Endothelial cell of umbilical vein (primary cell): ENCODE measurements around the gene EXD3. TPM values are rescaled to one million over a fixed set of nuclear protein-coding genes. Genes with fewer than 3 reads are reported as not detected.

Source experiments
- BruUV-seq: library from RNA; stranded (reverse); fragments of 400-500 nt; replicated peaks from 2 replicates; lab custom pipeline; 2021; lab: Mats Ljungman, UMichigan
- CTCF ChIA-PET: fragments of 300-600, 350-600 bp; sonication (Branson Sonifier 250); formaldehyde crosslinking; loops from one replicate; lab custom pipeline; 2021; ENCODE audit warnings: antibody characterized with exemption, inconsistent platforms; lab: Charles Lee
- POLR2A ChIA-PET: fragments of 300-600, 350-600 bp; sonication (Branson Sonifier 250); formaldehyde crosslinking; loops from one replicate; lab custom pipeline; 2021; ENCODE audit warnings: antibody characterized with exemption, inconsistent platforms; lab: Charles Lee
- DNase-seq: peaks from one replicate; pipeline ENCODE4 v3.0.0-alpha.2; 2011; ENCODE audit warnings: low read depth, low spot score
- FAIRE-seq: peaks from 2 replicates; lab custom pipeline; 2011; peaks lifted over from hg19 to GRCh38; lab: Jason Lieb, UNC
- H2AFZ ChIP-seq: 2 replicates; pipeline ENCODE4 v1.6.0; 2012; ENCODE audit warnings: low read depth, low read length, control low read depth, inconsistent platforms
- H3K27ac ChIP-seq: 2 replicates; pipeline ENCODE4 v1.5.1; 2011; ENCODE audit warnings: low read depth, mild to moderate bottlenecking, control low read depth, low read length, moderate library complexity; ENCODE audit not compliant: insufficient read depth
- H3K27me3 ChIP-seq, 2 experiments: 2 replicates each; pipeline versions ENCODE4 v1.6.0 to v1.6.1; 2011; ENCODE audit warnings: low read length in 2 of 2, mixed read lengths in 1 of 2; ENCODE audit not compliant: control insufficient read depth in 2 of 2, insufficient read depth in 2 of 2
- H3K36me3 ChIP-seq, 2 experiments: 2 replicates in 1 of 2; 3 replicates in 1 of 2; pipeline ENCODE4 v1.5.1; 2011; ENCODE audit warnings: low read length in 2 of 2, mild to moderate bottlenecking in 1 of 2, moderate library complexity in 1 of 2; ENCODE audit not compliant: control insufficient read depth in 2 of 2, insufficient read depth in 2 of 2; ENCODE audit errors: extremely low read depth in 1 of 2
- H3K4me1 ChIP-seq: 3 replicates; pipeline ENCODE4 v1.5.1; 2011; ENCODE audit warnings: mild to moderate bottlenecking, low read length; ENCODE audit not compliant: control insufficient read depth, insufficient read depth; ENCODE audit errors: extremely low read depth
- H3K4me2 ChIP-seq: 2 replicates; pipeline ENCODE4 v1.6.1; 2011; ENCODE audit warnings: low read length, control low read depth, mixed read lengths; ENCODE audit not compliant: insufficient read depth
- H3K4me3 ChIP-seq, 3 experiments: fragments of 200-600 bp in 1 of 3; sonication (generic), shearing (Covaris generic) in 1 of 3; replicated peaks in 1 of 3; 2 replicates each; pipeline ENCODE4 v1.5.1; 2011 to 2016; ENCODE audit warnings: control low read depth in 3 of 3, low read length in 3 of 3, mild to moderate bottlenecking in 2 of 3, inconsistent platforms in 1 of 3, low read depth in 1 of 3, moderate library complexity in 1 of 3; ENCODE audit not compliant: insufficient read depth in 1 of 3
- H3K79me2 ChIP-seq: 2 replicates; pipeline ENCODE4 v1.6.0; 2012; ENCODE audit warnings: low read length, inconsistent platforms; ENCODE audit not compliant: control insufficient read depth, insufficient read depth
- H3K9ac ChIP-seq: replicated peaks from 2 replicates; pipeline ENCODE3; 2011; ENCODE audit warnings: low read length, control low read depth; ENCODE audit not compliant: insufficient read depth; ENCODE audit errors: extremely low read depth
- H3K9me1 ChIP-seq: replicated peaks from 3 replicates; pipeline ENCODE4 v1.6.0; 2011; ENCODE audit warnings: mild to moderate bottlenecking, low read length; ENCODE audit not compliant: control insufficient read depth, insufficient read depth; ENCODE audit errors: extremely low read depth
- H3K9me3 ChIP-seq: replicated peaks from 2 replicates; pipeline ENCODE4 v1.5.1; 2012; ENCODE audit warnings: low read length, inconsistent platforms; ENCODE audit not compliant: control insufficient read depth, insufficient read depth
- H4K20me1 ChIP-seq: replicated peaks from 2 replicates; pipeline ENCODE3; 2011; ENCODE audit warnings: mild to moderate bottlenecking, low read length; ENCODE audit not compliant: control insufficient read depth, insufficient read depth; ENCODE audit errors: extremely low read depth
- EZH2 ChIP-seq: IDR thresholded peaks from 2 replicates; pipeline ENCODE4 v1.6.1; 2012; ENCODE audit warnings: borderline replicate concordance, low read depth, mild to moderate bottlenecking, moderate library complexity, low read length, inconsistent platforms; ENCODE audit not compliant: severe bottlenecking
- FOS ChIP-seq: IDR thresholded peaks from 2 replicates; pipeline ENCODE4 v1.6.1; 2011; ENCODE audit warnings: mild to moderate bottlenecking, low read length, moderate library complexity, borderline replicate concordance; ENCODE audit not compliant: insufficient read depth
- GATA2 ChIP-seq: IDR thresholded peaks from 2 replicates; pipeline ENCODE4 v1.7.0; 2011; ENCODE audit warnings: low read depth, mild to moderate bottlenecking, moderate library complexity, mixed read lengths, low read length; ENCODE audit not compliant: insufficient read length, insufficient read depth
- JUN ChIP-seq: IDR thresholded peaks from 2 replicates; pipeline ENCODE4 v1.6.1; 2011; ENCODE audit warnings: borderline replicate concordance, low read depth; ENCODE audit not compliant: insufficient read length, insufficient read depth
- MYC ChIP-seq: IDR thresholded peaks from one replicate; pipeline ENCODE4 v1.6.1; 2011; ENCODE audit warnings: mild to moderate bottlenecking, low read depth, low read length
- POLR2A ChIP-seq: IDR thresholded peaks from 2 replicates; pipeline ENCODE4 v1.6.1; 2012; ENCODE audit warnings: low read depth, mild to moderate bottlenecking, control low read depth, low read length
- POLR2AphosphoS5 ChIP-seq: IDR thresholded peaks from 2 replicates; pipeline ENCODE4 v1.6.1; 2012; ENCODE audit warnings: low read depth, mild to moderate bottlenecking, control low read depth, low read length, moderate library complexity; ENCODE audit not compliant: insufficient read depth
- dilution Hi-C: fragments of 300-500 bp; cut with MboI; formaldehyde crosslinking; loops from one replicate; pipeline ENCODE4 v1.15.0; 2019; ENCODE audit warnings: low sequenced_read_pairs; ENCODE audit not compliant: extremely low pct_ligation_motif_present
- intact Hi-C: fragments of 100-400 bp; cut with micrococcal nuclease; formaldehyde crosslinking; loops from one replicate; pipeline ENCODE4 v1.10.0; 2022
- polyA plus RNA-seq, 4 experiments: library from polyadenylated mRNA; depleted of rRNA in 3 of 4; stranded (reverse) in 3 of 4; unstranded in 1 of 4; fragments of >200 nt; gene quantifications; 2 replicates each; pipeline versions ENCODE4 v1.2.1 to v1.2.3, GENCODE V29; 2011 to 2012; ENCODE audit warnings: missing spikeins in 1 of 4
- total RNA-seq: library from RNA; stranded (reverse); gene quantifications from 2 replicates; pipeline ENCODE4 v1.2.3, GENCODE V29; 2021
- TF ChIP-seq, protein P1 (sequence below): IDR thresholded peaks from 2 replicates; pipeline ENCODE4 v1.6.1; 2011; ENCODE audit not compliant: insufficient read depth, insufficient read length
- TF ChIP-seq, protein P2 (sequence below), 2 donors: IDR thresholded peaks; 1 replicate in 1 of 2; 2 replicates in 1 of 2; pipeline ENCODE4 v1.5.1; 2011; ENCODE audit warnings: low read length in 2 of 2, mild to moderate bottlenecking in 2 of 2, moderate library complexity in 2 of 2, control low read depth in 1 of 2, inconsistent platforms in 1 of 2, low read depth in 1 of 2; ENCODE audit not compliant: insufficient read depth in 1 of 2; ENCODE audit errors: extremely low read depth in 1 of 2

EXD3 gene
- total and polyA plus RNA-seq, 2 donors (not counting 3 experiments of a cell fraction or from before 2014, with no cell fraction given) = 17.7 to 30.3 TPM

DNA sequence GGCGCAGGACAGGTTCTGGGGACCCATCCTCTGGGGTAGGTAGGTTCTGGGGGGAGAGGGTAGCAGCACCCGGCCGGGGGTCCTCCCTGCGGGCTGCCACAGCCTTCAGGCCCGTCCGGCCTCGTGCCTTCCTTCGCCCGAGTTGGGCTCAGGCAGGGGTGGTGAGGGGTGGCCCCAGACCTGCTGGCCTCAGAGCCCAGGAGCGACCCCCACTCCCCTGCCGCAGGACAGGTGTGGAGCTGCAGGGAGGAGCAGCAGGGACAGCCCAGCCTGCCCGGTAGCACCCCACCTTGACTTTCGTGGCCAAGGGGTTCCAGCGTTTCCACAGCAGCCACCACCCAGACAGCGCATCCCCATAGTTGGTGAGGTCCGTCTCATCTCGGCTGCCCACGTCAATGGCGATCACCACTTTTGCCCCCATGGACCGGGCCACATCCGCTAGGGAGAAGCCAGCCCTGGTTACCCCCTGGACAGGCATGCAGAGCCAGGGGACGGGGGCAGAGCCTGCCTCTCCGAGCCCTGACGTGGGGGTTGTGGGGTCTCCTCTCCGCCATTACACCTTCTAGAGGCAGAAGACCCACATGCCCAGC, 39.5 kb upstream of the EXD3 start:
- Histone ChIP-seq H3K9me3 (no peaks in the 10 kb centered on the region), H4K20me1 (no peaks in the 10 kb centered on the region), H3K4me1 (peaks cover 4% of the 10 kb centered on the region), H2AFZ (no peak overlapping the region), H3K9me1 (no peaks in the 10 kb centered on the region), H3K27ac (no peak overlapping the region), H3K36me3 (no peaks in the 10 kb centered on the region), H3K27me3 (no peaks in the 10 kb centered on the region), H3K79me2 (peaks cover 6% of the 10 kb centered on the region), H3K4me2 (no peak overlapping the region), H3K9ac (no peak overlapping the region), H3K4me3 (no peak overlapping the region)
- intact Hi-C loops = no loop called here
- ChIA-PET CTCF (interaction anchor here (1.2 kb wide), 1 partner anchor 73 kb away, joined by 3 read pairs; no protein-coding TSS in a partner anchor), POLR2A (no interaction called here)
- FAIRE-seq (no peak), DNase-seq (no peak)
- BruUV-seq = no TSS peak
- dilution Hi-C loops = no loop called here
- TF ChIP-seq POLR2AphosphoS5 = no peak
- no peak for TF ChIP-seq POLR2A
- TF ChIP-seq GATA2 = no peak
- no peak for TF ChIP-seq MYC
- TF ChIP-seq, protein P1, sequence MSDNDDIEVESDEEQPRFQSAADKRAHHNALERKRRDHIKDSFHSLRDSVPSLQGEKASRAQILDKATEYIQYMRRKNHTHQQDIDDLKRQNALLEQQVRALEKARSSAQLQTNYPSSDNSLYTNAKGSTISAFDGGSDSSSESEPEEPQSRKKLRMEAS = no peak
- TF ChIP-seq EZH2 = no peak
- TF ChIP-seq, protein P2, sequence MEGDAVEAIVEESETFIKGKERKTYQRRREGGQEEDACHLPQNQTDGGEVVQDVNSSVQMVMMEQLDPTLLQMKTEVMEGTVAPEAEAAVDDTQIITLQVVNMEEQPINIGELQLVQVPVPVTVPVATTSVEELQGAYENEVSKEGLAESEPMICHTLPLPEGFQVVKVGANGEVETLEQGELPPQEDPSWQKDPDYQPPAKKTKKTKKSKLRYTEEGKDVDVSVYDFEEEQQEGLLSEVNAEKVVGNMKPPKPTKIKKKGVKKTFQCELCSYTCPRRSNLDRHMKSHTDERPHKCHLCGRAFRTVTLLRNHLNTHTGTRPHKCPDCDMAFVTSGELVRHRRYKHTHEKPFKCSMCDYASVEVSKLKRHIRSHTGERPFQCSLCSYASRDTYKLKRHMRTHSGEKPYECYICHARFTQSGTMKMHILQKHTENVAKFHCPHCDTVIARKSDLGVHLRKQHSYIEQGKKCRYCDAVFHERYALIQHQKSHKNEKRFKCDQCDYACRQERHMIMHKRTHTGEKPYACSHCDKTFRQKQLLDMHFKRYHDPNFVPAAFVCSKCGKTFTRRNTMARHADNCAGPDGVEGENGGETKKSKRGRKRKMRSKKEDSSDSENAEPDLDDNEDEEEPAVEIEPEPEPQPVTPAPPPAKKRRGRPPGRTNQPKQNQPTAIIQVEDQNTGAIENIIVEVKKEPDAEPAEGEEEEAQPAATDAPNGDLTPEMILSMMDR (IDR thresholded peaks at IDR 0.05; ENCODE audit: extremely low read depth in 1 of 2, insufficient read depth in 1 of 2, low read depth in 1 of 2, low read length in 2 of 2) = no peak
- TF ChIP-seq JUN = no peak
- no peak for TF ChIP-seq FOS
